GM19397 (cell line): ENCODE measurements around the gene SKI.
A peak's percentile ranks its signal among the peaks of the same experiment; 100 is the strongest.

Experiments
- ATAC-seq: cut with Tn5 transposase; IDR thresholded peaks from one replicate; pipeline ENCODE4 v1.9.1; 2021; ENCODE audit warnings: mild to moderate bottlenecking, moderate library complexity; ENCODE audit not compliant: unreplicated experiment

SKI gene

DNA sequence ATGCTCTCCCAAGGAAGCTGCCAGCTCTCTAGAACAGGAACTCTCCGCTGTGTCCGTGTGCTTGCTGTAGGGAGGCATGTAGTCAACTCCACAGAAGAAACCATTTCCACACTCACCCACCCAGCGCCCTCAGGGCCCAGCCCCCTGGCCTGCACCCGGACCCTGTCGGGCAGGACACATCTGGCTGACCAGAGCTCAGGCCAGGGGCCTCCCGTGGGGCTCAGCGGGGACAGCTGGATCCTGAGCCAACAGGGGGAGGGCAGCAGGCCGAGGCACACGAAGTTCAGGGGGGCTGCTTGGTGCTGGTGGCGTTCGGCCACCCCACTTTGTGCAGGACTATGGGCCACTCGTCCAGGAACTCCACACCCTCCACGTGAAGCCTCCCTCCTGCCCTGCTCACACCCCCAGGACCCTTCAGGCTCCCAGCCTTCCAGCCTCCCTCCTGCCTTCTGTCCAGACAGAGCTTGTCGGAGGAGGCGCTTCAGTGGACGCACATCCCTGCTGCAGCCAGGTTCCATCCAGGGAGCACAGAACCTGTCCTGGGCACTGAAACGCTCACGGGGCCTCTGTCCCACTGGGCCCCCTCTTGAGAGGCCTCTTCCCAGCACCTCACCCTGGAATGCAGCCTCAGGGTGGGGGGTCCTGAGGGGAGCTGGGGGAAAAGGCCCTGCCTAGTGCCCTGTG lies 18.6 kb upstream of the SKI start:
- no peak for ATAC-seq

DNA sequence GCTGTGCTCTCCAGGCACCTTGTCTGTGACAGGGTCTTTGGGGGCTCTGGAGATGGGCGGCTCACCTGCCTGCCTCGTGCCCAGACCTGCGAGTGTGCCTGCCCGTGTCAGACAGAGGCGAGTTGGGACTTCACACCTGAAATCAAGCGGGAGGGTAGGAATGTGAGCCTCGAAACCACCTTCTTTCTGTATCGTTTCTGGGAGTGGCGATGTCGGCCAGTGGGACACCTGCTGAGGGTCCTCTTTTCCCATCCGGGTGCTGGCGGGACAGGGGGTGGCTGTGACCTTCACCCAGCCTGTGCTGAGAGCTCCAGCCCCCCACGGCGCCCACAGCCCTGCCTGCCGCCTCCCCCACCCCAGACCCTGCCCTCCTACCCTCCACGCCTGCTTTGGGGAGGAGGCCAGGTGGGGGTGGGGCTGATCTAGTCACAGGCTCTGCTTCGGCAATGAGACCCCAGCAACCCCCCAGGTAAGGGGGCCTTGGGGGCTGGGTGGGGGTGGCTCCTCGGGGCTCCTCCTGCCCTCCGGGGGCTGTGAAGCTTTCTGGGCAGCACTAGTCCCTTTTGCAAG lies 17.9 kb upstream of the SKI start:
- ATAC-seq = no peak

DNA sequence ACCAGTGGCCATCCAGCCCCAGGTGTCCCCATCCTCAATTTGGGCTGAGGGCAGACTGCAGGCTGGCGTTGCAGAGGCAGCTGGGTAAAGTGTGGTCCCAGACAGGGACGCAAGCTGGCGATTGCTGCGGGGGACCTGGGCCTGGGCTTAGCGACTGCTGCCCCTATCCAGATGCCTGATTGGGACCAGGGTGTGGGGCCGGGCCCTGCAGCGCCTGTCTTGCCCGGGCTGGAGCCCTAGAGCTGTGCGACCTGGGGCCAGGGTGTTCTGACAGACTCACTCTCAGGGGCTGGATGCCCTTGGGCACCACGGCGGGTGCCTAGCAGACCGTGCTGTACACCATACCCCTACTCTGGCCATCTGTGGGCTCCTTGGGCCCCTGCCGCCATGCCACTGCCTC lies 17.3 kb upstream of the SKI start:
- no peak for ATAC-seq

DNA sequence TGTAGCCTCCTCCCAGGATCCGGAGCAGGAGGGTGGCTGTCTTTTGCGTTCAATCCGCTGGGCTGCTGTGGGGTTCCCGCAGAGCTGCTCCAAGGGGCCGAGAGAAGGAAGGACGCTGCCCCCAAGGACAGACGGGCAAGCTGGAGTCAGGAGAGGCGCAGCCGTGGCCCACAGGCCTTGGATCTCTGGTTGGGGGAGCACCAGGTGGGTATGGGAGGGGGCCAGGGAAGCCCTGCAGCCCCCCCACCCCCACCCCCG lies 15.9 kb upstream of the SKI start:
- ATAC-seq = no peak

DNA sequence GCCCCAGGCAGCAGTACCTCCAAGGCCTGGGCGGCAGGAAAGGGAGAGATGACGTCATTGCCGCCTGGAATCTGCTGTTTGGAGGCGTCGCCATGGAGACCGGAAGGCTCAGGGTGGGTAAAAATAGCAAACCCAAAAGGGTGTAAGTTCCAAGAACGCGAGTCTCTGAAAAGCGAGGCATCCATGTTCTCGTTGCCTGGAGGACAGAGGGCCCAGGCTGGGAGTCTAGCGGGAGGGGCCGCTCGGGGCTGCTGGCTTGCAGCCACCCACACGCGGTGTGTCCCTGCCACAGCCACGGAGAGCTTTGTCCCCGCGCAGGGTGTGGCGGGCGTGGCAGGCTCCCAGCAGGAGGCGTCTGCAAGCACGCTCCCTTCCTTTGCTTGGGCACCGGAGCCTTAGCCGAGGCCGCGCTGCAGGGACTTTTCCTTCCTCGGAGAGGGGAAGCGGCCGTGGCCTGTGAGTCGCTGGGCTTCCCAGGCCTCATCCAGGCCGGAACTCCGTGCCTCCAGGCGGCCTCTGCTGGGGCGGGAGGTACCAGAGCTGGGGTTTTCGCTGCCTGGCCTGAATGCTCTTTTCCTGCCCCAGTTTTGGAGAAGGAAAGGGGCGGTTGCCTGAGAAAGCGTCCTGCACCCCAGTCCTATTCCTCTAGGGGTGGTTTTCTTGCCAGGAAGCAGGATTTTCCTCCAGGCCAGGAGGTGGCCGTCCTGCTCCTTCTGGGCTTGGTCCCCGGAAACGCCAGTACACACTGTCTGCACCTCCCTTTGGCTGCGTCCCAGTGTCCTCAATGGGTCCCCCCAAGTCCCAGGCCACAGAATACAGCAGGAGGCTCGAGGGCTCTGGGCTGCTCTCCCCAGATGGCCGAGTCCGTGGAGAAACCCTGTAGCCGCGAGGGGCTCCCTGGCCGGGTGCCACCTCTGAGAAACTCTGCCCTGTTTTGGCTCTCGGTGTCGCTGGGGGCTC lies 15.3 kb upstream of the SKI start:
- ATAC-seq = no peak

- no peak for ATAC-seq
Measured at GRCh38 chr1:2213576-2214505, 14.3 kb upstream of the SKI start.

DNA sequence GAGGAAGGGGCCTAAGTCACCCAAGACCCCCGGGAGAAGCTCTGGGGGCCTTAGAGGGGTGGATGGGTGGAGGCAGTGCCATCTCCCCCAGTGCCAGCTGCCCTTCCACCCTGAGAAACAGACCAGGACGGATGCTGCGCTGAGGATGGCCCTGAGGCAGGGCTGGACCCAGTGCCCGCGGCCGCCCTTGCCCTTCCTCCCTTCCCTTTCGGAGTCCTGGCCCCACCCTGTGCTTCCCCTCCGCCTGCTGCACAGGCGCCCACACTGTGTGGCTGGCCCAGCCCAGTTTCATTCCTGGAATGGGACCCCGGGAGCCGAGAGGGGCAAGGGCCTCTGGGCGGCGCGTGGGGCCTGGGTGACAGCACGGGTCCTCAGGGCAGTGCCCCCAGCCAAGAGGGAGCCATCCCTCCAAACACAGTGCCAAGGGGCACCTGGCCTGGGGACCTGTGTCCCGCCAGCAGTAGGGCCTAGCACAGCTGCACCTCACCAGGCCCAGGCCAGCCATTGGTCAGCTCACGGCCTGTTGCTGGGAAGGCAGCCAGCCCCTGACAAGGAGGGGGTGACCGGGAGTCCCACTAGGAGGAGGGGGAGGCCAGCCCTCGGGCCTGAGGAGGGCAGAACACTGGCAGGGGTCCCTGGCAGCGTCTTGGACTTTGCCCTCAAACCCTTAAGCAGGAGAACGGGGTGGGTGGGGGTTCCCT lies 13.4 kb upstream of the SKI start:
- ATAC-seq = no peak

GRCh38 chr1:2215329-2215728 lies 12.8 kb upstream of the SKI start:
- ATAC-seq = no peak

DNA sequence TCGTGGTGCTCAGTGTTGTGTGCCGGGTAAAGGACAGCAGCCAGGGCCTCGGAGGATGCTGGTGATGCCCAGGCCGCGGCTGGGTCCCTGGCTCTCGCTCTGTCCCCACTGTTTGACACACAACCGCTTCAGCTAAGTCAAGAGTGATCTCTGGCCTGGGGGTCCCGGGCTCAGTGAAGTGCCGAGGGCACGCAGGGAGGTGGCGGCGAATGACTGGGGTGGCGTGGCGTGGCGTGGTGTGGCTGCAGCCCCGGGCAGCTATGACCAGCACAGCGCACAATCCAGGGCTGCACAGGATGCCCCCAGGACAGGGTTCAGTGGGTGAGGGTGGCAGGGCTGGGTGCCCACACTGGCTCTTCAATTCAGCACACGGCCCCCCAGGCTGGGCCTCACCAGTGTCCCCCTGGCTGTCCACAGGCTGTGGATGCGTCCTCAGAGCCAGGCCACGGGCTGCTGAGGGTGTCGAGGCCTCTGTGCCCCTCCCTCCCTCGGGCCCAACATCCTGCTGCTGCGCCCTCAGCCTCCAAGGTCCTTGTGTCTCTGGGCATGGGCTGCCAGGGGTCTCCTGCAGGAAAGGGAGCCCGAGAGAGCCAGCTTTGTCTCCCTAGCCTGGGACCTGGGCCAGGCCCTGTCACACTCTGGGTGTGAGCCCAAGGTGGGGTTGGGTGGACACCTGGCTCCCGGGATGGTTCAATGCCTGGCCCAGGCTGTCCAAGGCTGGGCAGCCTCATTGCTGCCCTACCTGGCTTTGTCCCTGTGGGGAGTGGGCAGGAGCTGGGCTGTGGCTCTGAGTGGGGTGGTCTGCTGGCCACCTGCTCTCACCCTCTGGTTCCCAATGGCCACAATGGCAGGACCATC lies 12.0 kb upstream of the SKI start:
- no peak for ATAC-seq

DNA sequence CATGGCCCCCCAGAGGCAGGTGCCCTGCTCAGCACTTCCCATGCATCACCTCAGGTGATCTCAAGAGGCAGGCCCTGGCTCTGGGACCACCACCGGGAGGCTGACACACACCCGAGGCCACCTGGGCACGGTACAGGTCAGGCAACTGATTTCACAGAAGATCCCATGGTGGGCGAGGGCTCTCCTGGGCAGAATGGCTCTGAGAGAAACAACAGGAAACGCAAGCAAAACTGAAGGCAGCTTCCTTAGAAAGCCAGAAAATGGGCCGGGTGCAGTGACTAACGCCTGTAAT lies 11.4 kb upstream of the SKI start:
- no peak for ATAC-seq

DNA sequence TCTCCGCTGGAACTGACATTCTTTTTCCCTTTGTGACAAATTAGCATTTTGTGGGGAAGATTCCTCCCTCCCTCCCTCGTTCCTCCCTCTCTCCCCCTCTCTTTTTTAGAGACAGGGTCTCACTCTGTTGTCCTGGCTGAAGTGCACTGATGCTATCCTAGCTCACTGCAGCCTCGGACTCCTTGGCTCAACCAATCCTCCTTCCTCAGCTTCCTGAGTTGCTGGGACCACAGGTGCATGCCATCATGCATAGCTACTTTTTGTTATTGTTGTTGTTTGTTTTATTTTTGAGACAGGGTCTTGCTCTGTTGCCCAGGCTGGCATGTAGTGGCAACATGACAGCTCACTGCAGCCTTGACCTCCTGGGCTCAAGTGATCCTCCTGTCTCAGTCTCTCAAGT lies 6.8 kb upstream of the SKI start:
- ATAC-seq = no peak

DNA sequence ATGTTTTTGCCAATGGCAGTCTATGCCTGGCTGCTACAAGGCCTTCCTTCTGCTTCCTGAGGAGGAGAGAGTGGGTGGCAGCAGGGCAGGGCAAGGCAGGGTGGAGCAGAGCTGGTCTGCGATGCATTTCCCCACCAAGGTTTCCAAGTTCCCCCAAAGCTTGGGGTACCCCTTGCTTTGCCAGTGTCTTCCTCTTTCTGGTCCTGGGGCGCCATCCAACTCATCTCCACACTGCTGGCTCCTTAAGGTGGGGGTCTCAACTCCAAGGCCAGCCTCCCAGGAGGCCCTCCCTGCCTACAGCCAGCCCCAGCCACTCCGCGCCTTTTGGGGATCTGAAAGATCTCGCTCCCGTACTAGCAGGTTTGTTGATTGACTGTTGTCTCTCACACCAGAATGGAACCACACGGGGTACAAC lies 3.9 kb upstream of the SKI start:
- no peak for ATAC-seq

DNA sequence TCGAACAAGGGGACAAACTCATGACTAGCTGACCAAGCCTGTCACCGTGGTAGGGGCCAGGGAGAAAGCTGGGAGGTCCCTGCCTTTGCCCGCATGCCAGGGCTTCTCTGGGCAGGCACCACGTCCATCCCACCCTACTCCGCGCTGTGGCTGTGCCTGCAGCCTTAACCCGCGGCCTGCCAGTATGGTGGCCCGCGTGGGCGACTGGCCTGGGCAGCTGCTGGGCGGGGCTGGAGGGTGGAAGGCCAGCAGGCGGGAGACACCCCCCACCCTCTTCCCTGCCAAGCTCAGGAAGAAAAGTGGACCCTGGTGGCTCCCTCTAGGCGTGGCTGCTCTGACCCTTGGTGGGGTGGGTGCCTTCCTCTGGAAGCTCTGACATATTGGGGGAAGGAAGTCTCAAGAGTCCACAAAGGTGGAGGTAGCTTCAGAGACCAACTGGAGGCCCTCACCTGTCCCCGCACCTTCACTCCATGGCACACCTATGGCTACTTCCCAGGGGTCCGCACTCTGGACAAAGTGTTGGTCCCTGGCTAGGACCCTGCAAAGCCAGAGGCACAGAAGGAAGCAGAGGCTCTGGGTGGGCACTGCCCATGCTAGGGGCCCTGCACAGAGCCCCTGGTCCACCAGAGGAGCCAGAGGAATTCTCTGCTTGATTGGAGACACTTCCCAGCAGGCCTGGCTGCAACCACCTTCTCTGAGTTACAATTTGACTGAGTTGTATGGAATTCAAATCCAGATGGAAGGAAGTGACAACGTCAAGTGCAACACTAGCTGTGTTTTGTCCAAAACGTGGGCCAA lies 3.3 kb upstream of the SKI start:
- no peak for ATAC-seq

DNA sequence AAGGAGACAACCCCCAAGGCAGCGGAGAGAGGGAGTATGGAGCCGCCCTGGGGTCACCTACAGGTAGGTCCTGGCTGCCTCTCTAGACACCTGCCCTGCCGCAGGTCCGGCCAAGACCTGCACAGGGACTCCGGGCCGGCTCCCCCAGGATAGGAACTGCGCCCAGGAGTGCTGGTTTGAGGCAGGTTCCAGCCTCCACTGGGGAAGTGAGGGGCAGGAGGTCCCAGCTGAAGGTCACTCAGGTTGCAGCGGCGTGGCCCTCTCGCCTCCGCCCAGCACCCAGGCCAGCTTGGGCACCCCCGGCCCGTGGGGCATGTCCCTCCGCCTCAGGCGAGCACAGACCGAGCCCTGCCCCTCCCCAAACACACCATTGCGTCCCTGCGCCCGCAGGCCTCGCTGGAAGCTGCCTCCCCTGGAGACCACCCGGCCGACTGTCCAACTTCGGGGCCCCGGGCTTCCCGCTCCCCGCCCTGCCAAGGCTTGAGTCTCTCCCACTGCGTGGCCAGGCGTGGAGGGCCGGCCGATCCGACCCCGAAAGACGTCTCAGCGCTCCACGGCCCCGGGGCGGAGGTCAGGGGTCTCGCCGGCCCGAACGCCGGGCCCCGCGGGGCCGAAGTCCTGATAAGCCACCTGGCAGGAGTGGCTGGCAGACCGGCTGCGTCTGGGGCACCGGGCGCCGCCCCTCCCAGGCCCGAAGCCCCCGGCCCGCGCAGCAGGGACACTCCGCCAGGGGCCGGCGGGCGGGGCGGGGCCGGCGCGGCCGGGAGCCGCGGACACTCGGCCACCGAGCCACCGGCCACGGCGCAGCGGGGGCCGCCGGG lies 1.4 kb upstream of the SKI start:
- peak; percentile 8 for ATAC-seq

- ATAC-seq = peak; percentile 85
Measured at GRCh38 chr1:2227346-2228156, 568 bp upstream of the SKI start.

GRCh38 chr1:2228694-2229036 lies 546 bp downstream of the SKI start:
- ATAC-seq = no peak

DNA sequence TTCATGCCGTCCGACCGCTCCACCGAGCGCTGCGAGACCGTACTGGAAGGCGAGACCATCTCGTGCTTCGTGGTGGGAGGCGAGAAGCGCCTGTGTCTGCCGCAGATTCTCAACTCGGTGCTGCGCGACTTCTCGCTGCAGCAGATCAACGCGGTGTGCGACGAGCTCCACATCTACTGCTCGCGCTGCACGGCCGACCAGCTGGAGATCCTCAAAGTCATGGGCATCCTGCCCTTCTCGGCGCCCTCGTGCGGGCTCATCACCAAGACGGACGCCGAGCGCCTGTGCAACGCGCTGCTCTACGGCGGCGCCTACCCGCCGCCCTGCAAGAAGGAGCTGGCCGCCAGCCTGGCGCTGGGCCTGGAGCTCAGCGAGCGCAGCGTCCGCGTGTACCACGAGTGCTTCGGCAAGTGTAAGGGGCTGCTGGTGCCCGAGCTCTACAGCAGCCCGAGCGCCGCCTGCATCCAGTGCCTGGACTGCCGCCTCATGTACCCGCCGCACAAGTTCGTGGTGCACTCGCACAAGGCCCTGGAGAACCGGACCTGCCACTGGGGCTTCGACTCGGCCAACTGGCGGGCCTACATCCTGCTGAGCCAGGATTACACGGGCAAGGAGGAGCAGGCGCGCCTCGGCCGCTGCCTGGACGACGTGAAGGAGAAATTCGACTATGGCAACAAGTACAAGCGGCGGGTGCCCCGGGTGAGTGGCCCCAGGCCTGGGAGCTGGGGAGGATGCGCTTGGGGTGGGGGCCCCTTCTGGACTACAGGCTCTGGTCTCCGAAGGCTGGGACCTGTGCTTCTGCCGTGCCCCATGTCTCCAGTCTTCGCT lies 1.1 kb downstream of the SKI start:
- ATAC-seq = no peak
